ENCODE measurements around the gene TNN.

TNN gene

DNA sequence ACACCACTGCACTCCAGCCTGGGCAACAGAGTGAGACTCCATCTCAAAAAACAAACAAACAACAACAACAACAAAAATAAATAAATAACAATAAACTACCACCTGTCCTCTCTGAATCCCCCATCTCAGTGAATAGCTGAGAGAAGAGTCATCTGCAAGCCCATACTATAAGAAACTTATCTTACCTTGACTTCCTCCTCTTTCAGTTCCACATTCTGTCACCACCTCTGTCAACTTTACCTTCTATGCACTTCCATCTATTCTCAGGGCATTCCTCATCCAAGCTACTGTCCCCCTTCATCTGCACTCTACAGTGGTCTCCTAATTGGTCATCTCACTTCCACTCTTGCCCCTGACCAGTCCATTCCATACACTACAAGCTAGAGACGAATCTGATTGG lies 66.9 kb downstream of the TNN start:
- H3K9me3 ChIP-seq (ENCODE audit: control insufficient read depth, insufficient read depth, low read length) = no peaks in the 10 kb centered on the region
- no peak overlapping the region for H3K9ac ChIP-seq (ENCODE audit: low read depth, low read length)
- H3K4me1 ChIP-seq (ENCODE audit: insufficient read depth, low read length) = peaks cover 11% of the 10 kb centered on the region; the same call in 1 of the 2 replicates
- H3K36me3 ChIP-seq (ENCODE audit: insufficient read depth, low read length) = no peaks in the 10 kb centered on the region

DNA sequence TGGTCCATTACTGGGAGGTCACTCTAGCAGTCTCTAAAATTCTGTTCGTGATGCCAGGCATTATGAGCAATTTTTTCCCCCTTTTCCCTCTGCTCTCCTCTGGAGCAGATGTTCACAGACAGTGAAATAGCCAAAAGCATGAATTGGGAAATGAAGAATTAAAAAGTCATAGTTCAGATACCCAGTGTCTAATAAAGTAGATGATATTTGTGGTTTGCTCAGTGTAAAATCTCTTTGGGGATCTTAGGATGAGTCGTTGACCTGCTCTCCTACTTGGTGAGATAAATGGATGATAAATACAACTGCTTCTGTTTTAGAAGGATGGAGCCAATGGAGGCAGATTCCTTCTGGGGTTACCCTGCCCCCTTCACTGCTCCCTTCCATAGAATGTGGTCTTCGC lies 68.6 kb downstream of the TNN start:
- Histone ChIP-seq H3K9ac (ENCODE audit: low read depth, low read length) (no peak overlapping the region), H3K36me3 (ENCODE audit: insufficient read depth, low read length) (no peaks in the 10 kb centered on the region)

DNA sequence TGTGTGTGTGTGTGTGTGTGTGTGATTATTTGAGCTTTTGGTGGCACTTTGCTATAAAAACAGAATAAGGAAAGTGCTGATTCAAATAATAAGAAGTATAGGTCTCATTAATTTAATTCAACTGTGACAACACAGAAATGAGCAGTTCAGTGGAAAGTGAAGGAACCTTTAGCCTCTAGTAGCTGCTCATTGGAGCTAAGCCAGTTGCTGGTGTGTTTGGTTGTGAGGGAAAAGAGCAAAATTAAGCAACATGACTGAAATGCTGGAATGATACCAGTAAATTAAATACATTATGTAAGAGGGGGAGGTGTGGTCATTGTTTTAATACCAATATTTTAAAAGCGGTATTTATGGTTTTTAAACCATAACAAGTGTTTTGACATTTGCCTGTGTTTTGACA lies 69.7 kb downstream of the TNN start:
- H3K36me3 ChIP-seq (ENCODE audit: insufficient read depth, low read length) = no peaks in the 10 kb centered on the region
- no peaks in the 10 kb centered on the region for H3K9me3 ChIP-seq (ENCODE audit: control insufficient read depth, insufficient read depth, low read length)
- no peaks in the 10 kb centered on the region for H3K4me1 ChIP-seq (ENCODE audit: insufficient read depth, low read length)
- H3K9ac ChIP-seq (ENCODE audit: low read depth, low read length) = no peak overlapping the region

More for the DNA sequence above, 68.6 kb downstream of the TNN start:
- Histone ChIP-seq H3K9me3 (ENCODE audit: control insufficient read depth, insufficient read depth, low read length) (no peaks in the 10 kb centered on the region), H3K4me1 (ENCODE audit: insufficient read depth, low read length) (0 out of 2 replicates have a peak, but pooled peaks cover 5% of the 10 kb centered on the region)

DNA sequence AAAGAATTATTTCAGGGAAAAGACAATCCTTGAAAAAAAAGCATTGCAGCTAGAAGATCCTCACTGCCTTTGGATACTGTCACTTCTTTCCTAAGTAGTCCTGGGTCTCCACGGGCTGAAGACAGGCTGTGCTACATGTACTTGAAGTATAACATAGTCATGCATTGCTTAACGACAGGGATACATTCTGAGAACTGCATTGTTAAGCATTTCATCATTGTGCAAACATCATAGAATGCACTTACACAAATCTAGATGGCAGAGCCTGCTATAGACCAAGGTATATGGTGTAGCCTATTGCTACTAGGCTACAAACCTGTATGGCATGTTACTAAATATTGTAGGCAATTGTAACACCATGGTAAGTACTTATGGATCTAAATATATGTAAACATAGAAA lies 70.9 kb downstream of the TNN start:
- Histone ChIP-seq H3K4me1 (ENCODE audit: insufficient read depth, low read length) (no peaks in the 10 kb centered on the region), H3K36me3 (ENCODE audit: insufficient read depth, low read length) (no peaks in the 10 kb centered on the region), H3K9me3 (ENCODE audit: control insufficient read depth, insufficient read depth, low read length) (no peaks in the 10 kb centered on the region), H3K9ac (ENCODE audit: low read depth, low read length) (no peak overlapping the region)

DNA sequence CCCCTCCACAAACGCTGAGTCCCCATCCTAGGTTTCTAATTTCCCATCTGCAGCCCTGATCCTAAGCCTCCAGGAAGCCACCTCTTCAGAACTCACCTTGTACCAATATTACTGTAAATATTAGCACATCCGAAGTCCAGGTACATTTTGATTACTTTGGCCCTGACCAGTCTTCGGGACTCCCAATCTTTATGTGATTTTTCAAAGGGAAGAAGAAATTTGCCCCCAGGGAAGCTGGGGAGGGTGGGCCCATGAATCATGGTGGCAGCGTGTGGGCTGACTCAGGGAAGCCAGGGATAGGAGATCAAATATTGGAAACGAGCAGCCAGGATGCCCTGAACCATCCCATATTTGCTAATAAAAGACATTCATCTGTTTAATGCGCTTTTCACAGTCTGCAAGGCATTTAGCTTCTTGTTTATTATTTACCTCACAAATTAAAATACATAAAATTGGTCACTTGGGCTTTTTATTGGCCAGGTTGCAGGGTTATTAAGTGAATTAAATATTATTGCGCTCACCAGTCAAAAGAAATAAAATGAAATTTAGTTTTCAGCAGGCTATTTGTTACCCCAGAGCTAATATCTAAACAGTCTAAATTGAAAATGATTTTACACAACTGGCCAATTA lies 78.4 kb downstream of the TNN start:
- H3K9ac ChIP-seq (ENCODE audit: low read depth, low read length) = 0 out of 2 replicates have a peak overlapping the region, but pooled peaks have one; percentile 37
- H3K9me3 ChIP-seq (ENCODE audit: control insufficient read depth, insufficient read depth, low read length) = no peaks in the 10 kb centered on the region
- peaks cover 6% of the 10 kb centered on the region; the same call in 1 of the 2 replicates for H3K4me1 ChIP-seq (ENCODE audit: insufficient read depth, low read length)
- no peaks in the 10 kb centered on the region for H3K36me3 ChIP-seq (ENCODE audit: insufficient read depth, low read length)

DNA sequence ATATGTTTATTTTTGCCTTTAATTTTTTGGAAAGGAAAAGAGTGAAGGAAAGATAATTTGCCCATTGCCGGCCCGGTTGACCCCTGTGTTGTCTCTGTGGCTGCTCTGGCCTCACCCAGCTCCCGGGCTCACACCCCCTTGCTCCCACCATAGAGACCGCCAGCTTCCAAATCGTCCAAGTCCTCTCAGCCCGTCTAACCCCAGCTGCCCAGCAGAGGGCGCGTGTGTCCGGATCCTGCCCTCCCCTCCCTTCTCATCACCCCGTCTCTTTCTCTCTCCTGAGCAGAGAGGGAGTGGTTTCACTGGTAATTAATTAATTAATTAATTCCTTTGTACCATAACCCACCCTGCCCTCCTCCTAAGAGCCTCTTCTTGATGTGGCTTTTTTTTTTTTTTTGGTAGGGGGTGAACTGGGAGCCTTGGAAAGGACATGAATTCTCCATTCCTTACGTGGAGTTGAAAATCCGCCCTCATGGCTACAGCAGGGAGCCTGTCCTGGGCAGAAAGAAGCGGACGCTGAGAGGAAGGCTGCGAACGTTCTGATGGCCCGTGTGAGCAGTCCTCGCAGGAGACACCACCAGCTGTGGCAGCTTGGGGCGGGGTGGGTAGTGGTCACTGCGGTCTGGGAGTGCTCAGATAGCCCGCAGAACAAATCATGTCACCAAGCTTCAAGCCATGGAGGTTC lies 79.0 kb downstream of the TNN start:
- Histone ChIP-seq H3K4me1 (ENCODE audit: insufficient read depth, low read length) (peaks cover 6% of the 10 kb centered on the region; the same call in 1 of the 2 replicates), H3K36me3 (ENCODE audit: insufficient read depth, low read length) (no peaks in the 10 kb centered on the region), H3K9me3 (ENCODE audit: control insufficient read depth, insufficient read depth, low read length) (no peaks in the 10 kb centered on the region), H3K9ac (ENCODE audit: low read depth, low read length) (peak overlapping the region; percentile 37; the same call in 1 of the 2 replicates)

DNA sequence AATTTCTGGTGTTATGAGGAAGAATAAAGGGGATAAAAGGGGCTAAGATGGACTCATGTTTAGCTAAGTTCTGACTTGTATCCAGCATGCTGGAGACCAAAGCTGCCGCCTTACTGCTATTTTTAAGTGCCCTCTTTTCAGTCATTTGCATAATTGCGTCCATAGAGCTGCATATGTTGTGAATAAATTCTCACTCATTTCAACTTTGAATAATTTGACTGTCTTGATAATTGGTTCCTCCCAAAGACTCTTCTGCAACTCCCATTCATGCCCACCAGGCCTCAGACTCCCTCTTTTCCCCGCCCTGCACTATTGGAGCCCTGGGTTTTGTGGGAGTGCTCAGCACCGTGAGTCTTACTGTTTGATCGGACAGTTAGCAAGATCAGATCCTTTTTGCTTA lies 79.9 kb downstream of the TNN start:
- H3K36me3 ChIP-seq (ENCODE audit: insufficient read depth, low read length) = no peaks in the 10 kb centered on the region
- no peak overlapping the region for H3K9ac ChIP-seq (ENCODE audit: low read depth, low read length)
- no peaks in the 10 kb centered on the region for H3K9me3 ChIP-seq (ENCODE audit: control insufficient read depth, insufficient read depth, low read length)
- peaks cover 6% of the 10 kb centered on the region; the same call in 1 of the 2 replicates for H3K4me1 ChIP-seq (ENCODE audit: insufficient read depth, low read length)

DNA sequence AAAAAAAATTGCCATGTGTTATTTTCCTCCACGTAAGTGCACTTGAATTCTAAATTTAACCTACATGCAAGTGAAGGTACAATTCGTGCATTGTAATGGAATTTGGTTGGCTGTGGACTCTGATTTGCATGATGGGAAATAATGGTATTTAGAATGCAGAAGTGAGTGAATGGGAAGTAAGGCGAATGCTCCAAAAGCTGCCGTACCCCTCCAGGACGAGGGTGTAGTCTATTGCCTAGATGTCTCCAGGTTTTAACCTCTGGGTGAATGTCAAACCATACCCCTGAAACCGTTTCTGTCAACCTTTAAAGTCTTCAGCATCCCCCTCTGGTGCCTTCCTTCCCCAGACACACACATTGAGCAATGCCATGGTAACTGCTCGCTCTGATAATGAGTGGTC lies 80.4 kb downstream of the TNN start:
- Histone ChIP-seq H3K4me1 (ENCODE audit: insufficient read depth, low read length) (peaks cover 6% of the 10 kb centered on the region; the same call in 1 of the 2 replicates), H3K36me3 (ENCODE audit: insufficient read depth, low read length) (no peaks in the 10 kb centered on the region), H3K9ac (ENCODE audit: low read depth, low read length) (no peak overlapping the region), H3K9me3 (ENCODE audit: control insufficient read depth, insufficient read depth, low read length) (no peaks in the 10 kb centered on the region)

DNA sequence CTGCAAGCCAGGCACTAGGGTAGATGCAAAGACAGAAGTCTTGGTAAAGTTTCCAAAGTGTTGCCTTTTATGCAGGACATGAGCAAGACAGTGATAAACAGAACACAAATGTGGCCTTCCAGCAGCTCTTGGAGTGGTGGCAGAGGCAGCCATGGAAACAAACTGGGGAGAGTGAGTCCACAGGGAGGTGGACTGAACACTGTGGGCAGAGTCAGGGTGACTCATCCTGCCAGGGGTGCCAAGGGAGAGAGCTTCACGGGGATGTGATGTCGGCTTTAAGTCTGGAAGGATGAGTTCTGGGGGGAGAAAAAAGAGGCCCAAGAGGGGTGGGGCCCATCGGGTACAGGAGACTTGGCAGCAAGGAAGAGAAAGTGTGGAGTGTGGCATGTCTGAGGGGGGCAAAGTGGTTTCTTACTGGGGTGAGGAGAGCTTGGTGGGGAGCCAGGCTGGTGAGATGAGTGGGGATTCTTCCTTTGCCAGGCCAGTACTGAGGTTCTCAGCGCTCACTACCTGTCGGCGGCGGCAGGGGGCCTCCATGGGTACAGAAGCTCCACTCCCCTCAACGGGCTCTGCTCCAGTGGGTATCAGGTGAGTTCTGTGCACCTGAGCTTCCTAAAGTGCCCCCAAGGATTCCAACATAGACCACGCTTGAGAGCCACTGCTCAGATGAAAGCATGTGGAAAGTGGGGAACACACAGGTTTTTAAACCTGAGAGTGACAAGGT lies 83.1 kb downstream of the TNN start:
- Histone ChIP-seq H3K9me3 (ENCODE audit: control insufficient read depth, insufficient read depth, low read length) (no peaks in the 10 kb centered on the region), H3K4me1 (ENCODE audit: insufficient read depth, low read length) (peaks cover 6% of the 10 kb centered on the region; the same call in 1 of the 2 replicates), H3K9ac (ENCODE audit: low read depth, low read length) (no peak overlapping the region), H3K36me3 (ENCODE audit: insufficient read depth, low read length) (no peaks in the 10 kb centered on the region)

DNA sequence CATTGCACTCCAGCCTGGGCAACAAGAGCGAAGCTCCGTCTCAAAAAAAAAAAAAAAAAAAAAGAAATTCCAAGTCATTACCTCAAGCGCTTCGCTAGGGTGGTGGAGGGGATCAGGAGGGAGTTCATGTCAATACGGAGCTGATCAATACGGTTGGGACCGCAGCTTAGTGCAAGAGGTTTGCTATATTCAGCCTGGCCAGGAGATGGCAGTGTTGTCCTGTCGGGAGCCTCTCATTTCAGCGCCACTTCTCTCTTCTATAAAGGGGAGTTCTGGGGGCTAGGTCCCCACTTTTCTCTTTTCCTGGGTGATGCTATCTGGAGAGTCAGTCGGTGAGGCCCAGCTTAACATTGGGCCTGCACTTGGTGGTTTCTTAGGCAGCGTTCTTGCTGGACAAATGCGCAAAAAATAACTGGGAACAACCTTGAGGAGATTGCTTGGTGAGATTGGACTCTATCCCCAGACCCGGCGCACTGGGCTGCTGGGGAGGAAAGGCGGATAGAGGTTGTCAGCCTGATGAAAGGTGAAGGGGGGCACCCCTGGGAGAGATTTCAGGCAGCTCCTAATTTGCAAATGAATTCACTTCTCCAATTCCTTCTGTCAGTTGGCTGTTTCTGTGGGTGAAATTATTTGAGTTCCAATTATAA lies 84.5 kb downstream of the TNN start:
- Histone ChIP-seq H3K4me1 (ENCODE audit: insufficient read depth, low read length) (peaks cover 5% of the 10 kb centered on the region; the same call in 1 of the 2 replicates), H3K36me3 (ENCODE audit: insufficient read depth, low read length) (no peaks in the 10 kb centered on the region), H3K9ac (ENCODE audit: low read depth, low read length) (no peak overlapping the region), H3K9me3 (ENCODE audit: control insufficient read depth, insufficient read depth, low read length) (no peaks in the 10 kb centered on the region)

DNA sequence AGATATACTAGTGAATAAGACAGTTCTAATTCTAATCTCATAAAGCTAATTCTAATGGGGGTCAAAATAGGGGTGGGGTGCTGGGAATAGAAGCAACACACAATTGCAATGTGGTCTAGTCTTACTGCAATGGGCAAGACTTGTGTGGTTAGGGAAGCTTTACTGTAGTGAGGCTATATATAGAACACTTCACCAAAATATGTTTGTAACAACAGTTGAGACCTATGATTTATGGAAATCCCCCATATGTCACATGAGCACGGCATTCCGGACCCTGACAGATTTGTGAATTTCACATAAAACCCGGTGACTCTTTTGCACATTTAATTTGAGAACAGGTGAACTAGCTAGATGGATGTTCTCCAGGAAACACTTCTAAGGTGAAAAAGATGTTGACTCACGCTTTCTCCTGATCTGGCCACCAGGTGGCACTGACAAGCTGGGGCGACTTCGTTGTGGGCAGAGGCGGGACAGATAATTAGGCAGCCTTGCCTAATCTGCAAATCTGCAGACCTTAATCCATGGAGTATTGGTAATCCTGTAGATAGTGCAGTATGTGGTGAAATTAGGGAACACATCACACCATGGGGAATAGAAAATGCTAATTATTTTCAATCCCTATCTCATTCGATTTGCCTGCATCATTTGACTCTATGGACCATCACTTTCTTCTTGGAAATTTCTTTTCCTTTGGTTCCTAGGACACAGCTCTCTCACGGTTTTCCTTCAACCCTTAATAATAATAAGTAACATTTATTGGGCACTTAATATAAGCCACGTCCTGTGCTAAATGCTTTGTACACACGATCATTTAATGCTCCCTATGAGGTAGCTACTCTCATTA lies 87.2 kb downstream of the TNN start:
- Histone ChIP-seq H3K4me1 (ENCODE audit: insufficient read depth, low read length) (no peaks in the 10 kb centered on the region), H3K36me3 (ENCODE audit: insufficient read depth, low read length) (no peaks in the 10 kb centered on the region), H3K9me3 (ENCODE audit: control insufficient read depth, insufficient read depth, low read length) (no peaks in the 10 kb centered on the region), H3K9ac (ENCODE audit: low read depth, low read length) (no peak overlapping the region)

DNA sequence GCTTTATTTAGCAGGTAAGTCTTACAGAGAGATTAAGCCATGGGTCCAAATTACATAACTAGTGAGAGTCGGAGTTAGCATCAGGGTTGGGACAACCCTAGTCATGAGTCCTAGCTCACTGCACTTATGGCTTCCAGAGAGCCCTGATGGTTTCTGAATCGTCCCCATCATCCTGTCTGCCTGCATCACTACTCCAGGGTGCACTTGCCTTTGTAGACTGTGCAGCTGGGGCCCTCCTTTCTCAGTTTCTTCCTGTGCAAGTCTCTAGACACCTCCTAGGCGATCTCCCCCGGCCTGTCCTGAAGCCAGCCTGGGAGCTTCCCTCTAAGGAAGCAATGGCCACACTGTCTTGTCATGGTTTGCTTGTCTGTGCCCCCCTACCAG lies 87.8 kb downstream of the TNN start:
- no peaks in the 10 kb centered on the region for H3K36me3 ChIP-seq (ENCODE audit: insufficient read depth, low read length)
- no peak overlapping the region for H3K9ac ChIP-seq (ENCODE audit: low read depth, low read length)
- no peaks in the 10 kb centered on the region for H3K4me1 ChIP-seq (ENCODE audit: insufficient read depth, low read length)
- H3K9me3 ChIP-seq (ENCODE audit: control insufficient read depth, insufficient read depth, low read length) = no peaks in the 10 kb centered on the region

DNA sequence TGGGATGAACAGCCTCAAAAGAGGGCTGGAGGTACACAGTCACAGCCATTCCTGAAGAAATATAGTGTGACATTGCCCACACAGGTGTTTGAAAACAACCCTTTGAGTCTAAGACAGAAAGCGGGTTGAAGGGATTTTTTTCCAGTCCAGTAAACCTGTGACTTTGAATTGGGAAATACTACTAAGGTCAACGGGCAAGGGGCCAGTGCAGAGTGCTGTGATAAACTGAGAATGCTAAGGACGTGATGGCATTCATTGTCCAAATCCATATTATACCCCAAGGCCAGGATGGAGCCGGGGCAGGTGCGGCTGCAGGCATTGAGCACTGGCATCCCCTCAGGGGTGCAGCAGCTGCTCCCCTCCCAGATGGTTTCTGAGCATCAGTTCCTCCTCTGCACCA lies 88.3 kb downstream of the TNN start:
- Histone ChIP-seq H3K9me3 (ENCODE audit: control insufficient read depth, insufficient read depth, low read length) (no peaks in the 10 kb centered on the region), H3K4me1 (ENCODE audit: insufficient read depth, low read length) (no peaks in the 10 kb centered on the region), H3K36me3 (ENCODE audit: insufficient read depth, low read length) (no peaks in the 10 kb centered on the region), H3K9ac (ENCODE audit: low read depth, low read length) (no peak overlapping the region)

DNA sequence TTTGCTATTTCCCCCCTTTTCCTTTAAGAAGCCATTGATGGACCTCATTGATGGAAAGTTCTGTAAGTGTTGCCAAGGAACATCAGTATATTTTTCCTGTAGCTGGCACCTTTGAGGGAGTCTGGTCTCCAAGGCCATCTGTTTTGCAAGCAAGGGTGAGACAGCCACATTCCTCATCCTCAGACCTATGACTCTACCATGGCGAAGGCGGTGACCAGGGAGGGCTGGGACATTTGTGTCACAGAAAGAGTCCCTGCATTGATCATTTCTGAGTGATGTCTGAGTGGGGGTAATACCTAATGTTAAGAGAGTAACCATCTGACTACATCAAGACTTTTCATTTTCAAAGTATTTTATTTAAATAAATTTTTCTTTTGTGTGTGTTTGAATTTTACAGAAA lies 89.6 kb downstream of the TNN start:
- Histone ChIP-seq H3K36me3 (ENCODE audit: insufficient read depth, low read length) (no peaks in the 10 kb centered on the region), H3K9me3 (ENCODE audit: control insufficient read depth, insufficient read depth, low read length) (no peaks in the 10 kb centered on the region), H3K4me1 (ENCODE audit: insufficient read depth, low read length) (no peaks in the 10 kb centered on the region), H3K9ac (ENCODE audit: low read depth, low read length) (no peak overlapping the region)
